ENCODE results near the gene ANAPC13.

The ANAPC13 gene

DNA sequence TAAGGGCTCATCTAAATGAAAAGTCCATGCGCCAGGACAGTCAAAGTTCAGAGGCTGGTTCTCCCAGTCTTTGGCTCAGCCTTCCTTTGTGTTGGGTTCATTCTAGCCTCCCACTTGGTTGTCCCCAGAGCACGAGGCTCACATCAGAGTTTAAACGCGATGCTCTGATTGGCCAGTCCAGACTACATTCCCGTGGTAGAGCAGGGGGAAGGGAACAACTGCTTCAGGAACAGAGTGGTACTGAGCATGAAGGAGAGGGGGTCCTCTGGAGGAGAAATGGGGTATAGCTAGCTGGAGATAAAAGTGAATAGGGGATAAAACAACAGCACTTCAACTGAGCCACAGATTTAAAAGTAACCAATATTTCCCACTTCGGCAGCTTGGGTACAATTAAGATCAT, 32.2 kb downstream of the ANAPC13 start:
- no peak for DNase-seq (ENCODE audit: low read depth in 2 of 2)

DNA sequence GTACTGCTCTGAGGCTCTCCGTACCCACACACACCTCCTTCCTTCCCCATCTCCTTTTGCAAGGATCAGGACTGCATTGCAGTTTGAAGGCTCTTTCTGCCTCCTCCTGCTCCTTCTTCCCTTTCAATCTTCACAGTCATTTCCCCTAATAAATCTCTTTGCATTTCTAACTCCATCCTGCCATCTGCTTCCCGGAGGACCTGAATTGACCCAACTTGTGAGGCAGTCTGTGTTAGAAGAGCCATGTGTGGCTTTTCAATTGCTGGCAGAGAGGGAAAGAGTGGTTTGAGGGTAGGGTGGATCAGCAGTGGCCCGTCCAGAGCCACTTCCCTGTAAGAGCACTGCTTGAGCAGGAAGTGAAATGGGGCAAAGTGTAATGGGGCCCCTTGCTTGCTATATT, 35.8 kb downstream of the ANAPC13 start:
- no peak for DNase-seq (ENCODE audit: low read depth in 2 of 2)

DNA sequence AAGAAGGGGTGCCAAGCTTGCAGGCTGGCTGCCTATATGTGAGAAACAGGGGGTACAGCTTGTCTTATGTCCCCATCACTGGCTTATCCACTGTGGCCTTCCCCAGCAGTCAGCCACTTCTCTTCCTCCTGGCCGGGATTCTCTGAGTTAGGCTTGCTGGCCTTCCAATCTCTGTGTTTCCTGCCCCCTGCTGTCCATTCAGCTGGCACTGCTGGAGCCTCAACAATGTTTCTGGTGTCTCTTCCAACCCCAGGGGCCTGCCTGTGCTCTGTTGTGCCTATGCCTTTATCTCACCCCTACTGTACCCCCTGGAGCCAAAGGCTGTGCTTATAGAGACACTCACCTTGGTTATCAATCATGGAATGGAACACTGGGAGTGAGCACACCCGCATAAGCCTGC, 36.5 kb downstream of the ANAPC13 start:
- no peak for DNase-seq (ENCODE audit: low read depth in 2 of 2)

DNA sequence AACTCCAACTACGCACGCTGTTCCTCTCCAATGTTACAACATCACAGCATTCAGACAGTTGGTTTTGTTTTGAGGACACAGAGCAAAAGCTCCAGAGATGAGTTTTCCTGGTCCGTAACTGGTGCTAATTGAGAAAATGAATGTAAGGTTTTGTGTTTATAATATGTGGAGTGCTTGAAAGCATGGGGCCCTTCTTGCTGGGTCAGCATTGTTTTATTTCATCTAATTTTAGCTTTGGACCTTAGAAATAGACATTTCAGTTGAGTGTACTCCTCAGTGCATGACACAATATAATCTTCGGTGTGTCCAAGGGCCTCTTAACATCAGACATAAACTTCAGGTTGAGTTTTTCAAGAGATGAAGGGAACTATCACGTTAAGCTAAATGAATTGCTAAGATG, 37.1 kb downstream of the ANAPC13 start:
- no peak for DNase-seq (ENCODE audit: low read depth in 2 of 2)

DNA sequence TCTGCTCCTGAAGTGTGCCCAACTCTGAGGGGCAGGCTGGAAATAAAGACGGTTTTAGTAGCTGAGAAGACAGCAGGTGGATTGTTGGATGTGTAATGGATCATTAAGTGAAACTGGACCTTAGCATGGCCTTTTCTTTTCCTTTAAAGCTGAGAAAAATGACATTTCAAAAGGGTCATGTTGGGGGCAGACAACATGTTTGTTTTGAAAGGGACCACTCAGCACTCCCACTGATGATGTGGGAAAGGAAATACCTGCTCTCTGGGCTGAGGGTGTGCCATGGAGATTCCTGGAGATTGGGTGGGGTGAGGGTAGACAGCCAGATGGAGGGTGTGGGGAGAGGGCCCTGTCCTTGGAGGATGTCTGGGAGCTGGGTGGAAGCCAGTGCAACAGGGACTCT, 38.4 kb downstream of the ANAPC13 start:
- DNase-seq (ENCODE audit: low read depth in 2 of 2): no peak

DNA sequence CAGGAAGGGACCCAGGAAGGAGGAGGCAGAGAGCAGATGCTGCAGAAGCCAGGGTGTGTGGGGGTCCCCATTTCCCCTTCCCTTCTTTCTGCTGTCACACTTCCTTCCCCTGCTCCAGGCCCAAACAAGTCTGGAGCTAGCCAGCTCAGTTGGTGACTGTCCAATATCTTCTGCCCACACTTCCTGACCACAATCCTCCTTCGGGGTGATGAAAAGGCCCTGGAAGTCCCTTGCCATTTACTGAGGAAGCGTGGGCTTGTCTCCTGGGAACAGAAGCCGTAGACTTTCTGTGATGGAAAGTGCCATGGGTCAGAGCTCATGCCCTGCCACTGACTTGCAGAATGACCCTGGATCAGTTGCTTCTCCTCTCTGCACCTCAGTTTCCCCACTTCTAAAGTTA, 39.0 kb downstream of the ANAPC13 start:
- DNase-seq (ENCODE audit: low read depth in 2 of 2): no peak

DNA sequence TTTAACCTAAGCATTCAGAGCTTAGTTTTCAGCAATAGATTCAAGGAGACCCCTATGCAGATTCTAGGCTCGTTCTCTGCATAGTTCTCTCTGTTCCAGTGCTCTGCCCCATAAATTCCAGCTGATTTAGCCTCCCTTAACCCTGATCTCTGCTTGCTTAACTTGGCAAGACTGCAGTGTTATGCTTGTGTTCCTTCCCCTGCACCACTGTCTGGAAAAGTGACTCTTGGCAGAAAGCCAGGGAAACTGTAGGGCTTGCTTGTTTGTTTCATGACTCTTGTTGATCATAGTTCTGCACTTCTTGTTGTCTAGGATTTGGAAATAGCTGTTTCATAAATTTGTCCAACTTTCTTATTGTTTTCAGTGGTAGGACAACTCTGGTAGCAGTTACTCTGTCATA, 40.1 kb downstream of the ANAPC13 start:
- DNase-seq (ENCODE audit: low read depth in 2 of 2): no peak

DNA sequence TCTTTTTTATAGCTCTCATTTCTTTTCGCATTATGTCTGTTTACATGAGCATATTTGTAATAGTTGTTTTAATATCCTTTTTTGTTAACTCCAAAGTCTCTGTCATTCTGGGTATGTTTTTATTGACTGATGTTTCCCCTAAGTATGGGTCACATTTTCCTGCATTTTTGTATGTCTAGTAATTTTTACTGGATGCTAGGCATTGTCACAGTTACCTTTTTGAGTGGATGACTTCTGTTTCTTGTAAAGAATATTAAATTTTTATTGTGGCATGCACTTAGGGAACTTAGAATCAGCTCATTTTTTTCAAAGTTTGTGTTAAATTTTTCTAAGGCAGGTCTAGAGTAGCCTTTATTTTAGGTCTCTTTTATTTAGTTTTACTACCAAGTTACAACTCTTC, 40.7 kb downstream of the ANAPC13 start:
- DNase-seq (ENCODE audit: low read depth in 2 of 2): no peak

DNA sequence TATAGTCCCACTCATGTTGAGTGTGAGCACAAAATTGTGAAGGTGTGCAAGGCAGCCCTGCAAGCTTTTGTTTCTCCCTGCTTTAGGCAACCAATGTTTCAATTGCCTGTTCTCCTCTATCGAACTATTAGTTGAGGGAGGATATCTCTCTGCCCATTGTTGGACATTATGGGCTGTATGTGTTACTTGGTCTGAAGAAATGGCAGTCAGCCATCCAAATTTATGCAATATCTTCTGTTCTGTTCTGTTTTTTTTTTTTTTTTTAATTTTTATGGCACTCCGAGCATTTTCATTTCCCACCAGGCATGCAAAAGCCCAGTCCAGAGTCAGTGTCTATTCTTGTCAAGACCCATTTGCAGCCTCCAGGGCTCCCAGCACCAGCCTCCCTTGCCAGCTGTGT, 44.0 kb downstream of the ANAPC13 start:
- DNase-seq (ENCODE audit: low read depth in 2 of 2): no peak

DNA sequence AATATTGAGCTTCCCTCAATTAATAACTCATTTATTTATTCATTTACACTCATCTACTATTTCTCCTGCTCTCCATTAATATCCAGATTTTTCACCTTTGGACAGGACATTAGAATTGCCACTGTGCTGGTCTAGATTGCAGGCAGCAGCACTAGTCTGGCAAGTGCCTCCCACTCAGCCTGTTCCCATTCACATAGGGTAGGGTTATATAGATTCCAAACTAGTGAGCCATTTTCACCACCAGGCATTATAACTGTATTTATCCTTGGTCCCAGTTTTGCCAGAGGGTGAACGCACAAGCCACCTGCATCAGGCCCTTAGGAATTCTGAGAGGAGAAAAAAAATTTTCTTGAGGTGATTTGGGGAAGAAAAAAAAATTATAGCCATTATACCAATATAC, 44.5 kb downstream of the ANAPC13 start:
- DNase-seq (ENCODE audit: low read depth in 2 of 2): no peak

DNA sequence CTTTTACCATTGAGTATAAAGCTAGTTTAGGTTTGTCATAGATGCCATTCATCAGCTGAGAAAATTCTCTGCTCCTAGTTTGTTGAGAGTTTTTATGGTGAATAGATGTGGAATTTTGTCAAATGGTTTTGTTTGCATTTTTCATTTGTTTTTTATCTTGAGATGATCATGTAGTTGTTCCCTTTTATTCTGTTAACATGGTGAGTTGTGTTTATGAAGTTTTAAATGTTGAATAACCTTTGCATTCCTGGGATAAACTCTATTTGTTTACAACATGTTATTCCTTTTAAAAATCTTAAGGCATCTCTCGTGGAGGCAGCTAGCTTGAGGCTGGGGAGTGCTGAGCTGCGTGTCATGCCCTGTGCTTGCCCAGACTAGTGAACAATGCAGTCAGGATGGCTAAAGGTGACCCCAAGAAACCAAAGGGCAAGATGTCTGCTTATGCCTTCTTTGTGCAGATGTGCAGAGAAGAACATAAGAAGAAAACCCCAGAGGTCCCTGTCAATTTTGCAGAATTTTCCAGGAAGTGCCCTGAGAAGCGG, 48.5 kb downstream of the ANAPC13 start:
- DNase-seq (ENCODE audit: low read depth in 2 of 2): no peak

DNA sequence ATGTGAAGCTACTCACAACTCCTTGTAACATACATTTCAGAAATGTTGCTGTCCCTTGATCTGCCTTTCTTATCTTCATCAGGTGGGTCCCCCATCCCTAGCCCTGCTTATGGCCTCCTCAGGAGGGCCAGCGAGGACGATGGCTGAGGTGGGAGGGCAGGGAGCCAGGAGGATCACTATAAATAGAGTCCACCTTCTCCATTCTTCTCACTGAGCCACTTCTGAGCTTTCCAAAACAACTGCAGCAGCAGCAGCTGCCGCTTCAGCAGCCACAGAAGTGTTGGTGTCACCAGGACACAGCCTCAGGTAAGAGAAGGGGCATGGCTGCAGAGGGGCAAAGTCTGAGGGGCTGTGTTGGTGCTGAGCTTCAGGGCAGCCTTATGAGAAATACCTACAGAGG, 53.5 kb downstream of the ANAPC13 start:
- no peak for DNase-seq (ENCODE audit: low read depth in 2 of 2)

DNA sequence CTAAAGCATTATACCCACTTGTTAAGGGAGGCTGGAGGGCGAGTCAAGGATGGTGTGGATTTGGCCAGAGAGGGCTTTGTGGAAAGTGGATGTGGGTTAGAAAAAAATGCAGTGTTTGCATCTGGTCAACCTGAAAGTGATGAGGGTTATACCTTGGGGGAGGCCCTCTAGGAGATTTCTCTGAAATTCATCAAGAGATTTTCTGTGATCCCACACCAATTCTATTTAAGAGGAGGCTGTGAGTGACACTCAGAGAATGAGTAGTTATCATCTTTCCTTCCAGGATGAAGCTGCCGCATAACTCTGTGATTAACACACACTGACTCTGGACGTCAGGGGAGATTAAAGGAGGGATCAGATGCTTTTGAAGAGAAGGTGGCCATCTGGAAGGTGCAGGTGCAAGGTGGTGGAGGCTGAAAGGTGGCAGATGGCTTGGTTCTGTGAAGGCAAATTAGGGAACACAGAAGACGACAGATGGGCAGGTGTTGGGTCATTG, 54.8 kb downstream of the ANAPC13 start:
- no peak for DNase-seq (ENCODE audit: low read depth in 2 of 2)

DNA sequence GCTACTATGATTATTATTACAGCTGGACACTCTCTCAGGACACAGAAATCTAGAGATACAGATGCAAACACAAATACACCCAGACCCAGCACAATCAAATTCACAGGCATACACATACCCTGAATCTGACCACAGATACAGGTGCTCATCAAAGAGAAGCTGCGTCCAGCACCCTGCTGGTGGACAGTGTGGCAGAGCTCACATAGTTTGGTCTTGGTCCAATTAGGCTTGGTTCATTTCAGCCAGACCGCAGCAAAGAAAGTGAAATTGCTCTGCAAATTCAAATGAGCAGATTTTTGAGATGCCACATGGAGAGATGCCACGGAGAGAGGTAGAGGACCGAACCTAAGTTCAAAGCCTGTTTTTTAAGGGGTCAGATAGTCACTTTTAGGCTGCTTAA, 55.6 kb downstream of the ANAPC13 start:
- DNase-seq (ENCODE audit: low read depth in 2 of 2): no peak

DNA sequence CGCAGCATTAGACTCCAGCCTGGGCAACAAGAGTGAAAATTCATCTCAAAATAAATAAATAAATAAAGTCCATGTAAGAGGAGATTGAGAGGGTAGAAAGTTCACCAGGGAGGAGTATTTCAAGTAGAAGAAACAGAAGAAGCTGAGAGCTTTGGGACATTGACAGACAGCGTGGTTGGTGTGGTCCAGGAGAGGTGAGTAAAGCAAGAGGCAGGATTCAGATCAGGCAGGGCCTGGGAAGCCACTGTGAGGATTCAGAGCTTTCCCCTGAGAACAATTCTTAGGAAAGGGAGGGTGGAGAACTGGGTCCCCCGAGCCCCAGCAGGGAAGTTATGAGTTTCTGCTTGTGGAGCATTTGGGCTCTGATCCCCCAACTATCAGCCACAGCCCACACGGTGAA, 57.4 kb downstream of the ANAPC13 start:
- DNase-seq (ENCODE audit: low read depth in 2 of 2): no peak
